Measurements from ENCODE around the gene CLK2. TPM values are rescaled to one million over a fixed set of nuclear protein-coding genes. Genes with fewer than 3 reads are reported as not detected.

Gene CLK2
- total and polyA plus RNA-seq, 2 donors (not counting 3 experiments of a cell fraction or from before 2014, with no cell fraction given): 69.1 to 80.9 TPM

DNA sequence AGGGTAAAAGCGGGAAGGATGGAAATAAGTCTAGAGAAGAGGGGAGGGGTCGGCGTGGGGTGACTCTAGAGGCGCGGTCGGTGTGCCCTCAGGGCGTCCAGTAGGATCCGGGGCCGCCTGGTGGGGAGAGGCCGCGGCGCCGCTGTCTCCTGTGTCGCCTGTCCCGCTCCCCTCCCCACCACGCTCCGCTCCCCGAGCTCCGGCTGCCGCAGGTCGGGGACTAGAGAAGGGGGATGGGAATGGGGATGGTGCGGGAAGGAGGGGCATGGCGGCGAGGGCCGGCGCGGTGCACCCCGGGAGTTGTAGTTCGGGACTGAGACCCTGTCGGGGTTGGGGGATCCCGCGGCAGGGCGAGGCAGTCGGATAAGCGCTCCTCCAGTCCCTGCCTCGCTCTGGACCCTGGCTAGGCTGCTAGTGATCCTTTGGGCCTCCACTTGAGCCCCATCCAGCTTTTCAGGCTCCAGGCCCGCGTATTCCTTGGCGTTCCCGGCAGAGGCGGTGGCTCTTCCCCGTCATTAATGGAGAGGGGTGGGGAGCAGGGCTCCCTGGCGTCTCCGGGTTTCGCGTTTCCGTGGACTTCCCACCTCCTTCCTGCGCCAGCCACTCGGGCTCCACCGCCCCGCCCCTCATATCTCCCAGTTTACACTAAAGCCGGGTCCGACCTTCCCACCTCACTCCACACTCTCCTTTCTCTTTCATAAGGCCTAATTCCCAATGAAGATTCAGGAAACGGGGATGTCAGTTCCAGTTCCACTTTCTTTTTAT, 17.9 kb downstream of the CLK2 start, which contains the start of gene ENTREP3:
Gene ENTREP3 (minus strand): TSS at position 241 of the 765 bp plus-strand sequence. CDS start 606 bp downstream, outside the sequence.
- peak within 1 kb of the TSS; percentile 29 to 77 (median 57) for H3K4me3 ChIP-seq (replicated peaks in 1 of 3; ENCODE audit: insufficient read depth in 1 of 3, low read depth in 1 of 3, low read length in 3 of 3)
- TSS peak; percentile 30 for BruUV-seq (replicated peaks)
- intact Hi-C loops (cut with micrococcal nuclease) (loop anchor here (2.0 to 10.0 kb wide), 2 partner anchors 17 to 309 kb away; partner anchors contain the start of genes ASH1L and CLK2), dilution Hi-C loops (cut with MboI; ENCODE audit: extremely low pct_ligation_motif_present, low sequenced_read_pairs) (no loop called here)
- no peaks in the 10 kb centered on the region for H3K9me1 ChIP-seq (replicated peaks; ENCODE audit: control insufficient read depth, extremely low read depth, insufficient read depth, low read length)
- peak within 1 kb of the TSS; percentile 77 for H3K9ac ChIP-seq (replicated peaks; ENCODE audit: extremely low read depth, insufficient read depth, low read length)
- no peaks in the 10 kb centered on the region for H4K20me1 ChIP-seq (replicated peaks; ENCODE audit: control insufficient read depth, extremely low read depth, insufficient read depth, low read length)
- peak within 1 kb of the TSS; percentile 66 for H3K27ac ChIP-seq (ENCODE audit: insufficient read depth, low read depth, low read length)
- peaks cover 3 to 11% of the 10 kb centered on the region in 2 experiments for H3K36me3 ChIP-seq (ENCODE audit: control insufficient read depth in 2 of 2, extremely low read depth in 1 of 2, insufficient read depth in 2 of 2, low read length in 2 of 2)
- no peak for TF ChIP-seq EZH2 (IDR thresholded peaks at IDR 0.05; ENCODE audit: borderline replicate concordance, low read depth, low read length, severe bottlenecking)
- peak; percentile 89 for TF ChIP-seq POLR2AphosphoS5 (IDR thresholded peaks at IDR 0.05; ENCODE audit: insufficient read depth, low read depth, low read length)
- TF ChIP-seq JUN (IDR thresholded peaks at IDR 0.05; ENCODE audit: borderline replicate concordance, insufficient read depth, insufficient read length, low read depth): no peak
- peak; percentile 86 for TF ChIP-seq POLR2A (IDR thresholded peaks at IDR 0.05; ENCODE audit: low read depth, low read length)
- no peak for TF ChIP-seq FOS (IDR thresholded peaks at IDR 0.05; ENCODE audit: borderline replicate concordance, insufficient read depth, low read length)
- TF ChIP-seq, protein P1, sequence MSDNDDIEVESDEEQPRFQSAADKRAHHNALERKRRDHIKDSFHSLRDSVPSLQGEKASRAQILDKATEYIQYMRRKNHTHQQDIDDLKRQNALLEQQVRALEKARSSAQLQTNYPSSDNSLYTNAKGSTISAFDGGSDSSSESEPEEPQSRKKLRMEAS (IDR thresholded peaks at IDR 0.05; ENCODE audit: insufficient read depth, insufficient read length): no peak
- peak; percentile 42 for TF ChIP-seq MYC (IDR thresholded peaks at IDR 0.05; ENCODE audit: low read depth, low read length)
- TF ChIP-seq, protein P2, sequence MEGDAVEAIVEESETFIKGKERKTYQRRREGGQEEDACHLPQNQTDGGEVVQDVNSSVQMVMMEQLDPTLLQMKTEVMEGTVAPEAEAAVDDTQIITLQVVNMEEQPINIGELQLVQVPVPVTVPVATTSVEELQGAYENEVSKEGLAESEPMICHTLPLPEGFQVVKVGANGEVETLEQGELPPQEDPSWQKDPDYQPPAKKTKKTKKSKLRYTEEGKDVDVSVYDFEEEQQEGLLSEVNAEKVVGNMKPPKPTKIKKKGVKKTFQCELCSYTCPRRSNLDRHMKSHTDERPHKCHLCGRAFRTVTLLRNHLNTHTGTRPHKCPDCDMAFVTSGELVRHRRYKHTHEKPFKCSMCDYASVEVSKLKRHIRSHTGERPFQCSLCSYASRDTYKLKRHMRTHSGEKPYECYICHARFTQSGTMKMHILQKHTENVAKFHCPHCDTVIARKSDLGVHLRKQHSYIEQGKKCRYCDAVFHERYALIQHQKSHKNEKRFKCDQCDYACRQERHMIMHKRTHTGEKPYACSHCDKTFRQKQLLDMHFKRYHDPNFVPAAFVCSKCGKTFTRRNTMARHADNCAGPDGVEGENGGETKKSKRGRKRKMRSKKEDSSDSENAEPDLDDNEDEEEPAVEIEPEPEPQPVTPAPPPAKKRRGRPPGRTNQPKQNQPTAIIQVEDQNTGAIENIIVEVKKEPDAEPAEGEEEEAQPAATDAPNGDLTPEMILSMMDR (IDR thresholded peaks at IDR 0.05; ENCODE audit: extremely low read depth in 1 of 2, insufficient read depth in 1 of 2, low read depth in 1 of 2, low read length in 2 of 2): no peak
- TF ChIP-seq GATA2 (IDR thresholded peaks at IDR 0.05; ENCODE audit: insufficient read depth, insufficient read length, low read depth, low read length): no peak
- ChIA-PET CTCF (interaction anchor here (1.1 kb wide), 1 partner anchor 11 kb away, joined by 5 read pairs; no protein-coding TSS in a partner anchor), POLR2A (interaction anchor here (0.5 to 0.6 kb wide), 2 partner anchors 9 to 68 kb away, joined by 4 read pairs; no protein-coding TSS in a partner anchor)
- peak within 1 kb of the TSS; percentile 80 for H2AFZ ChIP-seq (ENCODE audit: low read depth, low read length)
- H3K9me3 ChIP-seq (replicated peaks; ENCODE audit: control insufficient read depth, insufficient read depth, low read length): no peaks in the 10 kb centered on the region
- DNase-seq (ENCODE audit: low read depth, low spot score) (peak; percentile 90), FAIRE-seq (peak; percentile 96)
- peak within 1 kb of the TSS; percentile 76 for H3K4me2 ChIP-seq (ENCODE audit: insufficient read depth, low read length)
- H3K79me2 ChIP-seq (ENCODE audit: control insufficient read depth, insufficient read depth, low read length): peaks cover 12% of the 10 kb centered on the region
- H3K4me1 ChIP-seq (ENCODE audit: control insufficient read depth, extremely low read depth, insufficient read depth, low read length): peaks cover 27% of the 10 kb centered on the region
- H3K27me3 ChIP-seq (ENCODE audit: control insufficient read depth in 2 of 2, insufficient read depth in 2 of 2, low read length in 2 of 2): no peaks in the 10 kb centered on the region

All from endothelial cell of umbilical vein (primary cell).